ENCODE results near the gene PHF20.

The PHF20 gene

GRCh38 chr20:35731862-35732643 lies 39.8 kb upstream of the PHF20 start:
- peaks cover 20% of the 10 kb centered on the region for H3K4me1 ChIP-seq
- no peaks in the 10 kb centered on the region for H3K27me3 ChIP-seq (ENCODE audit: control insufficient read depth, insufficient read depth, low read length)
- no peaks in the 10 kb centered on the region for H3K36me3 ChIP-seq (ENCODE audit: control insufficient read depth, insufficient read depth, low read length)
- no peak overlapping the region for H3K4me2 ChIP-seq (ENCODE audit: low read length)
- H3K9ac ChIP-seq = no peak overlapping the region
- peaks cover 60% of the 10 kb centered on the region for H3K79me2 ChIP-seq
- no peak for TF ChIP-seq CTCF (IDR thresholded peaks at IDR 0.05)
- H3K9me3 ChIP-seq (ENCODE audit: control insufficient read depth, low read length) = no peaks in the 10 kb centered on the region
- no peak overlapping the region for H3K4me3 ChIP-seq (ENCODE audit: low read depth, low read length)
- no peak overlapping the region for H3K27ac ChIP-seq
- no peak overlapping the region for H2AFZ ChIP-seq

GRCh38 chr20:35732644-35732982 lies 39.2 kb upstream of the PHF20 start:
- peaks cover 20% of the 10 kb centered on the region for H3K4me1 ChIP-seq
- H3K4me2 ChIP-seq (ENCODE audit: low read length) = no peak overlapping the region
- H3K36me3 ChIP-seq (ENCODE audit: control insufficient read depth, insufficient read depth, low read length) = no peaks in the 10 kb centered on the region
- H3K4me3 ChIP-seq (ENCODE audit: low read depth, low read length) = no peak overlapping the region
- H3K9ac ChIP-seq = no peak overlapping the region
- no peak overlapping the region for H3K27ac ChIP-seq
- H3K79me2 ChIP-seq = peaks cover 64% of the 10 kb centered on the region
- no peaks in the 10 kb centered on the region for H3K27me3 ChIP-seq (ENCODE audit: control insufficient read depth, insufficient read depth, low read length)
- no peaks in the 10 kb centered on the region for H3K9me3 ChIP-seq (ENCODE audit: control insufficient read depth, low read length)
- no peak for TF ChIP-seq CTCF (IDR thresholded peaks at IDR 0.05)
- no peak overlapping the region for H2AFZ ChIP-seq

- H3K27me3 ChIP-seq (ENCODE audit: control insufficient read depth, insufficient read depth, low read length) = no peaks in the 10 kb centered on the region
- no peak overlapping the region for H3K4me2 ChIP-seq (ENCODE audit: low read length)
- H3K4me1 ChIP-seq = peaks cover 24% of the 10 kb centered on the region
- no peak overlapping the region for H3K9ac ChIP-seq
- no peak overlapping the region for H2AFZ ChIP-seq
- no peaks in the 10 kb centered on the region for H3K9me3 ChIP-seq (ENCODE audit: control insufficient read depth, low read length)
- H3K79me2 ChIP-seq = peaks cover 71% of the 10 kb centered on the region
- no peak overlapping the region for H3K27ac ChIP-seq
- no peak for TF ChIP-seq CTCF (IDR thresholded peaks at IDR 0.05)
- no peaks in the 10 kb centered on the region for H3K36me3 ChIP-seq (ENCODE audit: control insufficient read depth, insufficient read depth, low read length)
- H3K4me3 ChIP-seq (ENCODE audit: low read depth, low read length) = no peak overlapping the region
Observed at GRCh38 chr20:35734374-35734773, 37.4 kb upstream of the PHF20 start.

- Histone ChIP-seq H3K9me3 (ENCODE audit: control insufficient read depth, low read length) (no peaks in the 10 kb centered on the region), H3K36me3 (ENCODE audit: control insufficient read depth, insufficient read depth, low read length) (no peaks in the 10 kb centered on the region), H3K79me2 (peaks cover 73% of the 10 kb centered on the region), H3K4me1 (peaks cover 29% of the 10 kb centered on the region), H3K4me2 (ENCODE audit: low read length) (no peak overlapping the region), H3K27me3 (ENCODE audit: control insufficient read depth, insufficient read depth, low read length) (no peaks in the 10 kb centered on the region), H2AFZ (no peak overlapping the region), H3K27ac (no peak overlapping the region), H3K9ac (no peak overlapping the region), H3K4me3 (ENCODE audit: low read depth, low read length) (no peak overlapping the region)
- TF ChIP-seq CTCF (IDR thresholded peaks at IDR 0.05) = no peak
Observed at GRCh38 chr20:35734777-35735649, 36.8 kb upstream of the PHF20 start.
